Kidney (tissue), 14 donors: Measurements from ENCODE around the gene GOLGA8N. TPM values are rescaled to one million over a fixed set of nuclear protein-coding genes. Genes with fewer than 3 reads are reported as not detected.

ENCODE experiments used
- DNase-seq, 5 donors: peaks; one replicate each; pipeline ENCODE4 v3.0.0-alpha.2; 2013 to 2020
- FAIRE-seq: peaks from 2 replicates; lab custom pipeline; 2012; peaks lifted over from hg19 to GRCh38; lab: Jason Lieb, UNC
- H3K27ac ChIP-seq, 2 donors: one replicate each; pipeline ENCODE4 v1.7.0; 2013; ENCODE audit warnings: low read depth in 2 of 2, low read length in 2 of 2, inconsistent platforms in 1 of 2
- H3K27me3 ChIP-seq: one replicate; pipeline ENCODE4 v1.7.1; 2013; ENCODE audit warnings: low read length, inconsistent platforms; ENCODE audit not compliant: control insufficient read depth, insufficient read depth
- H3K36me3 ChIP-seq, 3 donors: one replicate each; pipeline versions ENCODE4 v1.7.0 to v1.7.1; 2013; ENCODE audit warnings: low read length in 3 of 3, control low read depth in 1 of 3, inconsistent platforms in 1 of 3; ENCODE audit not compliant: insufficient read depth in 3 of 3, control insufficient read depth in 2 of 3
- H3K4me1 ChIP-seq, 3 donors: one replicate each; pipeline versions ENCODE4 v1.7.0 to v1.7.1; 2013; ENCODE audit warnings: low read length in 3 of 3, inconsistent platforms in 1 of 3, low read depth in 1 of 3; ENCODE audit not compliant: control insufficient read depth in 2 of 3, insufficient read depth in 2 of 3
- H3K4me3 ChIP-seq, 3 donors: one replicate each; pipeline versions ENCODE4 v1.7.0 to v1.8.1; 2013; ENCODE audit warnings: low read length in 3 of 3, control low read depth in 1 of 3, inconsistent platforms in 1 of 3
- H3K9ac ChIP-seq, 3 donors: one replicate each; pipeline versions ENCODE4 v1.7.0 to v1.7.1; 2013; ENCODE audit warnings: low read length in 3 of 3, control low read depth in 1 of 3, inconsistent platforms in 1 of 3
- H3K9me3 ChIP-seq, 3 donors: one replicate each; pipeline versions ENCODE4 v1.7.0 to v1.7.1; 2013; ENCODE audit warnings: low read length in 3 of 3, control low read depth in 1 of 3, inconsistent platforms in 1 of 3; ENCODE audit not compliant: control insufficient read depth in 2 of 3, insufficient read depth in 1 of 3
- intact Hi-C: fragments of 100-400 bp; cut with DNase I; formaldehyde crosslinking; loops from one replicate; pipeline ENCODE4 v1.11.1; 2022
- polyA plus RNA-seq: library from polyadenylated mRNA; stranded (reverse); fragments of 350-450 nt; fragmentation: Illumina TruSeq; extraction: RNeasy Lipid Tissue Mini Kit (QIAGEN cat#74804); gene quantifications from one replicate; pipeline ENCODE4 v1.2.3, GENCODE V29; 2014; ENCODE audit warnings: low read depth, low replicate concordance; ENCODE audit not compliant: insufficient read depth
- total RNA-seq: library from RNA; stranded (reverse); fragmentation: NEBNext Ultra II Directional; extraction: Animal tissue kit (Norgen Biotek cat#: 25700); gene quantifications from one replicate; pipeline ENCODE4 v1.2.1, GENCODE V29; 2021
- TF ChIP-seq, protein P1 (sequence below): IDR thresholded peaks from 3 replicates; pipeline ENCODE4 v1.5.1; 2012; ENCODE audit warnings: mild to moderate bottlenecking, moderate library complexity, borderline replicate concordance; ENCODE audit not compliant: insufficient read depth; ENCODE audit errors: extremely low read depth
- donor health status: control.
- donor health status: control.
- donor health status: control.
- donor health status: control.
- donor health status: control.
- donor health status: DM: yes; HTN: yes; CAD: no.
- donor health status: Normal renal cell carcinoma (clear cell type).

The GOLGA8N gene
- total and polyA plus RNA-seq, 2 donors from 2014 or later, result 6.3 to 14.7 TPM

GRCh38 chr15:32646291-32646690 lies 53.0 kb downstream of the GOLGA8N start:
- Histone ChIP-seq H3K27me3 (no peaks in the 10 kb centered on the region), H3K4me3 (no peak overlapping the region), H3K36me3 (no peaks in the 10 kb centered on the region), H3K9ac (no peak overlapping the region), H3K4me1 (no peaks in the 10 kb centered on the region), H3K9me3 (no peaks in the 10 kb centered on the region), H3K27ac (no peak overlapping the region)
- TF ChIP-seq, protein P1, sequence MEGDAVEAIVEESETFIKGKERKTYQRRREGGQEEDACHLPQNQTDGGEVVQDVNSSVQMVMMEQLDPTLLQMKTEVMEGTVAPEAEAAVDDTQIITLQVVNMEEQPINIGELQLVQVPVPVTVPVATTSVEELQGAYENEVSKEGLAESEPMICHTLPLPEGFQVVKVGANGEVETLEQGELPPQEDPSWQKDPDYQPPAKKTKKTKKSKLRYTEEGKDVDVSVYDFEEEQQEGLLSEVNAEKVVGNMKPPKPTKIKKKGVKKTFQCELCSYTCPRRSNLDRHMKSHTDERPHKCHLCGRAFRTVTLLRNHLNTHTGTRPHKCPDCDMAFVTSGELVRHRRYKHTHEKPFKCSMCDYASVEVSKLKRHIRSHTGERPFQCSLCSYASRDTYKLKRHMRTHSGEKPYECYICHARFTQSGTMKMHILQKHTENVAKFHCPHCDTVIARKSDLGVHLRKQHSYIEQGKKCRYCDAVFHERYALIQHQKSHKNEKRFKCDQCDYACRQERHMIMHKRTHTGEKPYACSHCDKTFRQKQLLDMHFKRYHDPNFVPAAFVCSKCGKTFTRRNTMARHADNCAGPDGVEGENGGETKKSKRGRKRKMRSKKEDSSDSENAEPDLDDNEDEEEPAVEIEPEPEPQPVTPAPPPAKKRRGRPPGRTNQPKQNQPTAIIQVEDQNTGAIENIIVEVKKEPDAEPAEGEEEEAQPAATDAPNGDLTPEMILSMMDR, result no peak
- FAIRE-seq (no peak), DNase-seq (peak in 3 of 5 donors; percentile 30 to 83 (median 74))
- intact Hi-C loops, result no loop called here

- Histone ChIP-seq H3K4me3 (no peak overlapping the region), H3K27me3 (no peaks in the 10 kb centered on the region), H3K9ac (no peak overlapping the region), H3K4me1 (no peaks in the 10 kb centered on the region), H3K36me3 (no peaks in the 10 kb centered on the region), H3K27ac (no peak overlapping the region), H3K9me3 (no peaks in the 10 kb centered on the region)
- DNase-seq (no peak), FAIRE-seq (no peak)
- intact Hi-C loops, result no loop called here
- TF ChIP-seq, protein P1, result no peak
These were observed 56.1 kb downstream of the GOLGA8N start for GRCh38 chr15:32649342-32649741.

- Histone ChIP-seq H3K9me3 (no peaks in the 10 kb centered on the region), H3K27me3 (no peaks in the 10 kb centered on the region), H3K4me1 (no peaks in the 10 kb centered on the region), H3K36me3 (no peaks in the 10 kb centered on the region), H3K27ac (no peak overlapping the region), H3K9ac (no peak overlapping the region), H3K4me3 (no peak overlapping the region)
- TF ChIP-seq, protein P1, result peak; percentile 84
- peak in 4 of 5 donors; percentile 55 to 71 (median 66) for DNase-seq
- intact Hi-C loops, result no loop called here
- no peak for FAIRE-seq
These were observed 58.1 kb downstream of the GOLGA8N start for GRCh38 chr15:32651229-32651837.

GRCh38 chr15:32652178-32652577 lies 58.9 kb downstream of the GOLGA8N start:
- no peak for DNase-seq
- Histone ChIP-seq H3K36me3 (no peaks in the 10 kb centered on the region), H3K9ac (no peak overlapping the region), H3K9me3 (no peaks in the 10 kb centered on the region), H3K4me3 (no peak overlapping the region), H3K27me3 (no peaks in the 10 kb centered on the region), H3K27ac (no peak overlapping the region), H3K4me1 (no peaks in the 10 kb centered on the region)
- TF ChIP-seq, protein P1, result no peak
- FAIRE-seq, result no peak
- intact Hi-C loops, result no loop called here
